Gastroesophageal sphincter (tissue), 4 donors: ENCODE measurements around the gene MCTP1. TPM values are rescaled to one million over a fixed set of nuclear protein-coding genes. Genes with fewer than 3 reads are reported as not detected.

Experiments
- ATAC-seq: fragments of 150-250 bp; one replicate; pipeline ENCODE4 v1.9.1; 2016; ENCODE audit warnings: mild to moderate bottlenecking, moderate library complexity
- H3K27ac ChIP-seq, 4 donors: fragments of 200-600 bp; sonication (generic) in 3 of 4; 1 replicate in 3 of 4; 2 replicates in 1 of 4; pipeline ENCODE4 v1.5.1; 2016 to 2019
- H3K27me3 ChIP-seq: fragments of 200-600 bp; sonication (generic); one replicate; pipeline ENCODE4 v1.5.1; 2019
- H3K36me3 ChIP-seq, 2 donors: fragments of 200-600 bp; sonication (generic); one replicate each; pipeline ENCODE4 v1.5.1; 2019; ENCODE audit warnings: control low read depth in 1 of 2
- H3K4me1 ChIP-seq, 3 donors: fragments of 200-600 bp; sonication (generic); 1 replicate in 2 of 3; 2 replicates in 1 of 3; pipeline ENCODE4 v1.5.1; 2016 to 2019; ENCODE audit warnings: control low read depth in 2 of 3
- H3K4me3 ChIP-seq, 2 donors: fragments of 200-600 bp; sonication (generic); one replicate each; pipeline ENCODE4 v1.5.1; 2019; ENCODE audit warnings: mild to moderate bottlenecking in 1 of 2, moderate library complexity in 1 of 2
- H3K9me3 ChIP-seq, 3 donors: fragments of 200-600 bp; sonication (generic); one replicate each; pipeline ENCODE4 v1.5.1; 2017 to 2019; ENCODE audit warnings: control low read depth in 2 of 3
- CTCF ChIP-seq, 4 experiments: fragments of 200-600 bp in 2 of 4; fragments of 450-650 bp in 2 of 4; sonication (generic) in 1 of 4; IDR thresholded peaks; one replicate each; pipeline ENCODE4 v1.5.1; 2017 to 2019; ENCODE audit warnings: antibody characterized with exemption in 4 of 4, mild to moderate bottlenecking in 2 of 4, moderate library complexity in 2 of 4
- EP300 ChIP-seq: sonication (generic); formaldehyde crosslinking; IDR thresholded peaks from one replicate; pipeline ENCODE4 v1.6.1; 2017; ENCODE audit warnings: antibody characterized with exemption, mild to moderate bottlenecking
- POLR2A ChIP-seq, 2 donors: fragments of 450-650 bp; IDR thresholded peaks; one replicate each; pipeline ENCODE4 v1.6.1; 2017; ENCODE audit warnings: antibody characterized with exemption in 2 of 2, mild to moderate bottlenecking in 2 of 2, moderate library complexity in 1 of 2
- POLR2AphosphoS5 ChIP-seq: sonication (generic); formaldehyde crosslinking; IDR thresholded peaks from one replicate; pipeline ENCODE4 v1.6.1; 2017; ENCODE audit warnings: antibody characterized with exemption
- WGBS, 2 donors: methylation state at CpG; one replicate each; pipeline ENCODE4 v1.1.5; 2018; ENCODE audit warnings: low coverage in 1 of 2; 5-methylcytosine and 5-hydroxymethylcytosine counted together
- total RNA-seq, 4 donors: library from RNA; depleted of rRNA; stranded (reverse); fragments of >200 nt; gene quantifications; one replicate each; pipeline ENCODE4 v1.1.0, GENCODE V29; 2016

The MCTP1 gene
- total RNA-seq, 4 donors from 2014 or later = 13.5 to 57.6 (median 21.9) TPM

DNA sequence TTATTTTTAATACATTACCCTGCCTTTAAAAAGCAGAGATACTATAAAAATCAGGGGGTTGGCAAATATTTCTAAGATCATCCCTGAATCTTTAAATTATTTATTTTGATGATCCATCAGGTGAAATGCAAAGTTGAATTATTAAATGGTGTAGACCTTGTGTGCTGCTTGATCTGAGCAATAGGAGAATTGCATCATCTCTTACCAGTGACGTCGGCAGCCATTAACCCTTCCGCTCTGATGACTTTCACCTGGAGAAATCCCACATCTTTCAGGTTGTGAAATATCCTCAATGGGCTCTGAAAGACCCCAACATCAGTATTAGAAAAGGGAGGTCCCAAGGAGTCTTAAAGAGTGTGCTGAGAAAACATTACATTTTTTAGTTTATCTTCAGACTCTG lies 396.2 kb downstream of the MCTP1 start:
- no peak overlapping the region for H3K27ac ChIP-seq
- ATAC-seq = no peak
- TF ChIP-seq CTCF (IDR thresholded peaks at IDR 0.05) (no peak), POLR2AphosphoS5 (no peak), POLR2A (IDR thresholded peaks at IDR 0.05) (no peak), EP300 (no peak)
- WGBS, 2 donors = 76 to 100% methylated on average over 1 to 3 of the region's 3 CpGs
- H3K36me3 ChIP-seq = no peaks in the 10 kb centered on the region
- no peaks in the 10 kb centered on the region for H3K27me3 ChIP-seq
- no peak overlapping the region for H3K4me3 ChIP-seq
- no peaks in the 10 kb centered on the region for H3K4me1 ChIP-seq
- no peaks in the 10 kb centered on the region for H3K9me3 ChIP-seq

DNA sequence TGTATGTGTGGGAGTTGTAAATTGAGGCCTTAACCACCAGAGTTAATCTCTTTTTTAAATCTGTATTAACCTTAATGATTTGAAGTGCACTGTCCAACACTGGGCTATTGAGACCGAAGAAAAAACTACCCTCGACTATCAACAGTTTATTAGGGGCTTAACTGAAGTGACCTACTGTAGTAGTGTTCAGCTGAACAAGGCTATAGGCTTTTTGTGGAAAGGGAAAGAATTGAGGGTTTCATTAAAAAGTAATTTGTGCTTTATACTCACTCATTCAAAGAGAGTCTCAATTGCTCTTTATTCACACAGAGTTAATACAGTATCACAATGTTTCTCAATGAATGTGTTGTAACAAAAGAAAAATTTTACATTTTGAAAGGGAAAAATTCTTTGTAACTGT lies 399.0 kb downstream of the MCTP1 start:
- Histone ChIP-seq H3K27me3 (no peaks in the 10 kb centered on the region), H3K4me3 (no peak overlapping the region), H3K36me3 (no peaks in the 10 kb centered on the region), H3K4me1 (no peaks in the 10 kb centered on the region), H3K9me3 (no peaks in the 10 kb centered on the region), H3K27ac (no peak overlapping the region)
- WGBS, 2 donors = 56 to 85% methylated on average over 1 to 2 of the region's 2 CpGs
- TF ChIP-seq EP300 = no peak
- ATAC-seq = no peak

- no peak overlapping the region for H3K27ac ChIP-seq
These were observed 400.6 kb downstream of the MCTP1 start for GRCh38 chr5:94884311-94884710.

DNA sequence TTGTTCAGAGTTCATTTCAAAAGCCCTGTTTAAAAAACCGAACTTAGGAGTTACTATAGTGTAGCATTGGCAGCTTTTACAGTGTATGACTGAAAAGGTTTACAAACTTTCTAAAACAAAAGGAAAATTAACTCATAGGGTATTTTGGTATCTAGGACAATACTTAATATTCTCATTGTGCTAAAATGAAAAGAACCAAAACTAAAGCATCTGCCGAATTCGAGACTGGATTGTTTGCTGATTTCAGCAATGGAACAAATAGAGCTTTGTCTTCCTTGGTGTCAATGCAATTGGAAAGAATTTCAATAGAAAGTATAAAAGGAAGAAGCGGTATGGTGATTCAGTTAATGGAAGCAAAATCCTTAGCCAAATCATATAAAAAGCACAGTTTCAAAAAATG lies 412.4 kb downstream of the MCTP1 start:
- no peaks in the 10 kb centered on the region for H3K27me3 ChIP-seq
- no peak overlapping the region for H3K27ac ChIP-seq
- H3K9me3 ChIP-seq = no peaks in the 10 kb centered on the region
- H3K4me1 ChIP-seq = no peaks in the 10 kb centered on the region
- no peak for ATAC-seq
- WGBS, 2 donors = 62 to 79% methylated on average over 4 of the region's 4 CpGs
- no peak for TF ChIP-seq POLR2AphosphoS5
- H3K36me3 ChIP-seq = no peaks in the 10 kb centered on the region
- no peak overlapping the region for H3K4me3 ChIP-seq

More at GRCh38 chr5:94884311-94884710, 400.6 kb downstream of the MCTP1 start:
- Histone ChIP-seq H3K27me3 (no peaks in the 10 kb centered on the region), H3K4me3 (no peak overlapping the region), H3K9me3 (no peaks in the 10 kb centered on the region), H3K4me1 (no peaks in the 10 kb centered on the region), H3K36me3 (no peaks in the 10 kb centered on the region)
- ATAC-seq = no peak
- WGBS, 2 donors = 40 to 60% methylated on average over 1 of the region's 9 CpGs
- no peak for TF ChIP-seq POLR2A (IDR thresholded peaks at IDR 0.05)
- TF ChIP-seq POLR2AphosphoS5 = no peak
- TF ChIP-seq EP300 = no peak
- no peak for TF ChIP-seq CTCF (IDR thresholded peaks at IDR 0.05)

DNA sequence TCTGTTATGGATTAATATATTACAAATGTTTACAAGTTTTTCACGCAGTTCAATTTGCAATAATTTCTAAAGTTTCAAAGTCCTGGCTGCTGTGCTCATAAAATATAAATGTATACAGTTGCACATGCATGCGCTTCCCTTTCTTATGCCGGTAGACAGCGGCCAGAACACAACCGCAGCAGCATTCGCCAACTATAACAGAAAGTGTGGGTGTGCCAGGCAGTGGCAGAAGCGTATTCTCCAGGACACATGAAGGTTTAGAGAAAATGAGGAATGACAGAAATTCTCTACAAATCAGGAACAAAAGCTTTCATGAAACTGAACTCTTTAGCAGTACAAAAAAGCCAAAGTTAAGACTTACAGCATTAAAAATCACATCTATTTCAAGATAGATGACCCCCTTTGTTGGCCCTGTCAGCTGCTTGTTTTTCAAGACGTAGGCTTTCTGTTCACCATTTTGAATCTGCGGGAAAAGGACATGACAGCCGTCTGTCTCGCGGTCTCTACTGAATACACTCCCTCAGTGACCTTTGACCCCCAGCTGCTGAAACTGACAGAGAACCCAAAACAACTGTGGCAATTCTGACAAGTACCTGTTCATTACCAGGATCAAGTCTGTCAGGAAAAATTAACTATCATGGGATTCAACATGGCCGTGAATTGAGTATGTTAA lies 414.2 kb downstream of the MCTP1 start:
- no peak overlapping the region for H3K4me3 ChIP-seq
- no peak overlapping the region for H3K27ac ChIP-seq
- no peak for ATAC-seq
- 42 to 69% methylated on average over 9 to 13 of the region's 13 CpGs for WGBS, 2 donors
- no peaks in the 10 kb centered on the region for H3K27me3 ChIP-seq
- no peaks in the 10 kb centered on the region for H3K9me3 ChIP-seq
- no peak for TF ChIP-seq CTCF (IDR thresholded peaks at IDR 0.05)
- TF ChIP-seq POLR2A (IDR thresholded peaks at IDR 0.05) = no peak
- TF ChIP-seq EP300 = no peak
- no peak for TF ChIP-seq POLR2AphosphoS5
- H3K36me3 ChIP-seq = no peaks in the 10 kb centered on the region
- H3K4me1 ChIP-seq = no peaks in the 10 kb centered on the region

DNA sequence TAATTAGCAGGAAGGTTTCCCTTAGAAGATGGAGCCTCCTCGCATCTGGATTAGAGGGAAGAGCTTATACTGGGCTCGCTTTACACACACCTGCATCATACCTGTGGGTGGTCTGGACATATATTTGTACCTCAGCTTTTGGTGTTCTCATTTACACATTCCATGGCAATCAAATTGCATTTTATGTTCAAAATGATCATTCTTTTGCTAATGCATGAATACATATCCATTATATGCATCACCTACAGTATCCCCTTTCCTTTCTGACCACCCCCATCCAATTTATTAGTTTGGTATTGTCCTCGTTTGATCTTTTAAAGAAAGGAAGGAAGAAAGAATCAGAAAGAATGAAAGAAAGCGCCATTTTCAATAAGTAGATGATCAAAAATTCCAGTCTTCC lies 415.0 kb downstream of the MCTP1 start:
- ATAC-seq = no peak
- WGBS, 2 donors = 84 to 100% methylated on average over 1 to 4 of the region's 4 CpGs
- Histone ChIP-seq H3K4me3 (no peak overlapping the region), H3K4me1 (no peaks in the 10 kb centered on the region), H3K27me3 (no peaks in the 10 kb centered on the region), H3K36me3 (no peaks in the 10 kb centered on the region), H3K27ac (no peak overlapping the region), H3K9me3 (no peaks in the 10 kb centered on the region)
- TF ChIP-seq POLR2A (IDR thresholded peaks at IDR 0.05) = no peak
- no peak for TF ChIP-seq POLR2AphosphoS5
- no peak for TF ChIP-seq CTCF (IDR thresholded peaks at IDR 0.05)
- TF ChIP-seq EP300 = no peak
